SK-N-SH treated with all-trans-retinoic acid at 6 μM for 48 hours (cell line): ENCODE measurements around the gene CATSPERZ.

ENCODE experiments used
- CSRNP3 ChIP-seq: fragments of 250-450 bp; sonication (Bioruptor Pico); IDR thresholded peaks from 2 replicates; pipeline ENCODE4 v1.5.1; 2021; ENCODE audit warnings: mild to moderate bottlenecking, moderate library complexity
- PATZ1 ChIP-seq: fragments of 250-450 bp; sonication (Bioruptor Pico); IDR thresholded peaks from 2 replicates; pipeline ENCODE4 v1.8.0; 2020; ENCODE audit warnings: mild to moderate bottlenecking, moderate library complexity, borderline replicate concordance
- ZC3H10 ChIP-seq: fragments of 250-450 bp; sonication (Bioruptor Pico); IDR thresholded peaks from 2 replicates; pipeline ENCODE4 v1.5.1; 2021; ENCODE audit warnings: mild to moderate bottlenecking, moderate library complexity

- TF ChIP-seq CSRNP3 (CRISPR knock-in tag) (no peak), ZC3H10 (CRISPR knock-in tag) (no peak), PATZ1 (CRISPR knock-in tag) (no peak)
Observed at GRCh38 chr11:64324692-64325469, 24.7 kb downstream of the CATSPERZ start.
